Esophagus squamous epithelium (tissue), 5 donors: ENCODE data around the gene NTPCR. TPM values are rescaled to one million over a fixed set of nuclear protein-coding genes. Genes with fewer than 3 reads are reported as not detected.

Source experiments
- DNase-seq: peaks from one replicate; lab custom pipeline; 2025; lab: John Stamatoyannopoulos, UW
- H3K27ac ChIP-seq, 4 donors: fragments of 200-600 bp; sonication (generic); one replicate each; pipeline ENCODE4 v1.5.1; 2016 to 2019; ENCODE audit warnings: mild to moderate bottlenecking in 1 of 4
- H3K27me3 ChIP-seq, 4 donors: fragments of 200-600 bp; sonication (generic); 1 replicate in 3 of 4; 2 replicates in 1 of 4; pipeline versions ENCODE4 v1.5.1 to v1.6.0; 2017 to 2021; ENCODE audit warnings: antibody characterized with exemption in 1 of 4
- H3K36me3 ChIP-seq, 3 donors: fragments of 200-600 bp; sonication (generic); one replicate each; pipeline ENCODE4 v1.5.1; 2016 to 2019
- H3K4me1 ChIP-seq, 3 donors: fragments of 200-600 bp; sonication (generic); one replicate each; pipeline ENCODE4 v1.5.1; 2017 to 2019
- H3K4me3 ChIP-seq, 4 donors: fragments of 200-600 bp; sonication (generic); 1 replicate in 3 of 4; 2 replicates in 1 of 4; pipeline ENCODE4 v1.5.1; 2016 to 2019; ENCODE audit warnings: mild to moderate bottlenecking in 2 of 4, moderate library complexity in 1 of 4
- H3K9me3 ChIP-seq, 3 donors: fragments of 200-600 bp; sonication (generic); one replicate each; pipeline ENCODE4 v1.5.1; 2016 to 2019
- POLR2A ChIP-seq, 4 donors: fragments of 450-650 bp; IDR thresholded peaks; one replicate each; pipeline ENCODE4 v1.6.1; 2017; ENCODE audit warnings: antibody characterized with exemption in 4 of 4, mild to moderate bottlenecking in 4 of 4, moderate library complexity in 3 of 4
- WGBS, 2 donors: methylation state at CpG; one replicate each; pipeline ENCODE4 v1.1.5; 2018; 5-methylcytosine and 5-hydroxymethylcytosine counted together
- intact Hi-C: fragments of 100-400 bp; cut with DNase I; formaldehyde crosslinking; loops from one replicate; pipeline ENCODE4 v1.15.0; 2022
- total RNA-seq, 4 donors: library from RNA; depleted of rRNA; stranded (reverse); fragments of >200 nt; gene quantifications; one replicate each; pipeline ENCODE4 v1.1.0, GENCODE V29; 2016
- TF ChIP-seq, protein P1 (sequence below), 6 experiments: fragments of 450-650 bp in 4 of 6; fragments of 200-600 bp in 2 of 6; sonication (generic) in 2 of 6; IDR thresholded peaks; one replicate each; pipeline ENCODE4 v1.5.1; 2016 to 2019; ENCODE audit warnings: antibody characterized with exemption in 6 of 6, mild to moderate bottlenecking in 4 of 6, moderate library complexity in 4 of 6
- donor health status: DM: yes; HTN: yes; CAD: no.

NTPCR gene
- total RNA-seq, 4 donors from 2014 or later, result 19.9 to 35.8 (median 23.4) TPM

DNA sequence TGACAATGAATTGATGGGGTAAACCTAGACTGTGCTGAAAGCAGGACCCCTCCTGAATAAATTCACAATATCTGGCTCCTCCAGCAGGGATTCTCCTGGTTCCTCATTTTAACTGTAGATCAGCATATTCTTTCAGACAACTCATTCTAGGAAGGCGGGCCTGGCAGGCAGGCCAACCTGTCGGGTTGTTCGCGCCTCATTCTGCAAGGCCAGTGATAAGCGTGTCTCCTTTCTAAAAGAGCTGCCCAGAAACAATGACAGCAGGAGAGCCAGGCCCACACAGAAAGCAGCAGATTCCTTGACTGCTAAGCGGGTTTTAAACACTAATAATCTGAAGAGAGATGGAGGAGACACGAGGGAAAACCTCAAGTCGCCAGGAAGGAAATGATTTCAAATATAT is 70.0 kb downstream of the NTPCR start:
- TF ChIP-seq, protein P1, sequence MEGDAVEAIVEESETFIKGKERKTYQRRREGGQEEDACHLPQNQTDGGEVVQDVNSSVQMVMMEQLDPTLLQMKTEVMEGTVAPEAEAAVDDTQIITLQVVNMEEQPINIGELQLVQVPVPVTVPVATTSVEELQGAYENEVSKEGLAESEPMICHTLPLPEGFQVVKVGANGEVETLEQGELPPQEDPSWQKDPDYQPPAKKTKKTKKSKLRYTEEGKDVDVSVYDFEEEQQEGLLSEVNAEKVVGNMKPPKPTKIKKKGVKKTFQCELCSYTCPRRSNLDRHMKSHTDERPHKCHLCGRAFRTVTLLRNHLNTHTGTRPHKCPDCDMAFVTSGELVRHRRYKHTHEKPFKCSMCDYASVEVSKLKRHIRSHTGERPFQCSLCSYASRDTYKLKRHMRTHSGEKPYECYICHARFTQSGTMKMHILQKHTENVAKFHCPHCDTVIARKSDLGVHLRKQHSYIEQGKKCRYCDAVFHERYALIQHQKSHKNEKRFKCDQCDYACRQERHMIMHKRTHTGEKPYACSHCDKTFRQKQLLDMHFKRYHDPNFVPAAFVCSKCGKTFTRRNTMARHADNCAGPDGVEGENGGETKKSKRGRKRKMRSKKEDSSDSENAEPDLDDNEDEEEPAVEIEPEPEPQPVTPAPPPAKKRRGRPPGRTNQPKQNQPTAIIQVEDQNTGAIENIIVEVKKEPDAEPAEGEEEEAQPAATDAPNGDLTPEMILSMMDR (IDR thresholded peaks at IDR 0.05), result no peak
- no peak for TF ChIP-seq POLR2A (IDR thresholded peaks at IDR 0.05)
- intact Hi-C loops, result no loop called here
- DNase-seq, result no peak
- H3K36me3 ChIP-seq, result no peaks in the 10 kb centered on the region
- peaks cover 0 to 12% (median 3%) of the 10 kb centered on the region in 3 donors for H3K4me1 ChIP-seq
- no peak overlapping the region for H3K4me3 ChIP-seq
- no peak overlapping the region for H3K27ac ChIP-seq
- WGBS, 2 donors, result 58 to 61% methylated on average over 3 to 8 of the region's 8 CpGs
- no peaks in the 10 kb centered on the region for H3K9me3 ChIP-seq
- no peaks in the 10 kb centered on the region for H3K27me3 ChIP-seq

DNA sequence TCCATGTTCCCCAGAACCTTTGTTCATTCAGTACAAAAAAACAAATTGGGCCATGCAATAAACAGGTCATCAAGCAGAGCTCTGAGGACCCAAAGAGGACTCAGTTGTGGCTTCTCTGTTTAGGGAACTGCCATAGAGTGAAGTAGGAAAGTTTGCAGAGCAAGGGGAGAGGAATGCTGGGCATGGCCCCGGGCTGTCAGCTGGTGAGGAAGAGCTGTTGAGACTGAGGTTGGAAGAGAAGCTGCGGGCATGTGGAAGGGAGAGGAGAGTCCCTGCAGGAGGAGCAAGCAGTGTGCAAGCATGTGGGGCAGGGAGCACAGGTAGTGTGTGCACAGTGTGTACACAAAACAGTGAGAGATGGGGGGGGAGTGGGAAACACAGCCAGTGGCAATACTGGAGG is 71.8 kb downstream of the NTPCR start:
- Histone ChIP-seq H3K27me3 (no peaks in the 10 kb centered on the region), H3K9me3 (no peaks in the 10 kb centered on the region), H3K36me3 (no peaks in the 10 kb centered on the region), H3K27ac (no peak overlapping the region), H3K4me3 (no peak overlapping the region), H3K4me1 (peaks cover 0 to 20% (median 3%) of the 10 kb centered on the region in 3 donors)
- no peak for TF ChIP-seq POLR2A (IDR thresholded peaks at IDR 0.05)
- TF ChIP-seq, protein P1 (IDR thresholded peaks at IDR 0.05), result no peak
- 94 to 97% methylated on average over 2 of the region's 2 CpGs for WGBS, 2 donors
- no peak for DNase-seq
- intact Hi-C loops, result no loop called here

DNA sequence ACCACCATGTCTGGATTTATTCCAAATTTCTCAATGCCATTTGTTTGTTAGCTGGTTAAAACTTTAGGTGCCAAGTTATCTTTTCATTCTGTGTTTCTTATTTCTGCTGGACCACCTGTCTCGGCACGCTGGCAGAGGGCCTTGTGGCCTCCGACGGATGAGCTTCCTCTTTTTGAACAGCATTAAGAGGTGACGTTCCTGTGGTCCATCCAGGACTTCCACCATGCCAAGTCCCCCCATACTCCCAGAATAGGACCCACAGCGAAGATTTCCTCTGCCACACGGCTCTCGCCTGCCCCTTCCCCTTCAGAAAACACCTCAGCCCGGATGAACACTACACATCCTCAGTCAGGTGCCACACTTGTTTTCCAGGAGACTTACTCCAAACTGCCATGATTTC is 73.8 kb downstream of the NTPCR start:
- peaks cover 0 to 20% (median 3%) of the 10 kb centered on the region in 3 donors for H3K4me1 ChIP-seq

DNA sequence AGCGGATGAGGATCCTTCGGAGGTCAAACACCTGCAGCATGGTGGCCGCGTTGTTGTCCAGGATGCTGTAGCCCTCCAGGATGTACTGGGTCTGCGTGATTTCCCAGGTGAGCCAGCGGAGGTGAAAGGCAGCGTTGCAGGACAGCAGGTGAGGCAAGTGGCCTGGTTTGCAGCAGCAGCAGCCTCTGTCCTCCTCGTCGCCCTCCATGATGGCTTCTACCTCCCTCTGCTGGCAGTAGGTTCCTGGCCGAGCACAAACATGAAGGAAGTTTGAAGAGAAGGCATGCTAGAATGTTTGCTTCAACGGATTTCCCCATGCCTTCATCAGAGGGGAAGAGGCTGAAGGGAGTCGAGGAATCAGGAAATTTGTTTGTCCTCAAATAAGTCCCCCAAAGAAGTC is 74.7 kb downstream of the NTPCR start:
- no peak overlapping the region for H3K4me3 ChIP-seq

More for the DNA sequence above, 73.8 kb downstream of the NTPCR start:
- intact Hi-C loops, result no loop called here
- Histone ChIP-seq H3K4me3 (no peak overlapping the region), H3K27ac (no peak overlapping the region), H3K27me3 (no peaks in the 10 kb centered on the region), H3K9me3 (no peaks in the 10 kb centered on the region), H3K36me3 (no peaks in the 10 kb centered on the region)
- WGBS, 2 donors, result 89 to 93% methylated on average over 9 of the region's 9 CpGs
- TF ChIP-seq, protein P1 (IDR thresholded peaks at IDR 0.05), result no peak
- no peak for TF ChIP-seq POLR2A (IDR thresholded peaks at IDR 0.05)
- no peak for DNase-seq

DNA sequence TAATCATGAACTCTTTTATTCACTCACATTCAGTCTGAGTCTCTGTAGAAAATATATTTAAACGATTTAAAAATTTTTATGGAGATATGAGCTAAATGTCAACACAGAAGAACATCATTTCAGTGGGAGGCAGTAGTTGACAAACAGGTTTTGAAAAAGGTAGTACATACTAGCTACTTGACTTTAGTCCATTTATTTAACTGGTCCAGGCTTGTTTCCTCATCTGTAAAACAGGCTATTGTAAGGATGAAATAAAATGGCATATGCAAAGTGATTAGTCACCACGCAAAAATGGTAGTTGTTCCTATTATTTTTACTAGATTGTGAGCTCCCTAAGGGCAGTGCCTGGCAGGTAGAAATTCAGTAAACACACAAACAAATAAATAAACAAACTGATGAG is 75.2 kb downstream of the NTPCR start:
- H3K4me3 ChIP-seq, result no peak overlapping the region
- 33 to 40% methylated on average over 2 of the region's 2 CpGs for WGBS, 2 donors
- H3K4me1 ChIP-seq, result peaks cover 0 to 20% (median 3%) of the 10 kb centered on the region in 3 donors
- no peak for DNase-seq
- H3K27ac ChIP-seq, result peak overlapping the region in 3 of 4 donors; percentile 46 to 61 (median 56)
- no peak for TF ChIP-seq POLR2A (IDR thresholded peaks at IDR 0.05)
- TF ChIP-seq, protein P1 (IDR thresholded peaks at IDR 0.05), result no peak
- no peaks in the 10 kb centered on the region for H3K36me3 ChIP-seq
- no peaks in the 10 kb centered on the region for H3K27me3 ChIP-seq
- intact Hi-C loops, result no loop called here
- no peaks in the 10 kb centered on the region for H3K9me3 ChIP-seq

More for the DNA sequence above, 74.7 kb downstream of the NTPCR start:
- DNase-seq, result no peak
- WGBS, 2 donors, result 56 to 74% methylated on average over 11 to 12 of the region's 12 CpGs
- no peaks in the 10 kb centered on the region for H3K9me3 ChIP-seq
- H3K4me1 ChIP-seq, result peaks cover 0 to 20% (median 3%) of the 10 kb centered on the region in 3 donors
- H3K27ac ChIP-seq, result peak overlapping the region in 3 of 4 donors; percentile 12 to 61 (median 56)
- no peaks in the 10 kb centered on the region for H3K36me3 ChIP-seq
- intact Hi-C loops, result no loop called here
- no peaks in the 10 kb centered on the region for H3K27me3 ChIP-seq
- TF ChIP-seq, protein P1 (IDR thresholded peaks at IDR 0.05), result peak in 4 of 6 experiments; percentile 36 to 62 (median 46)
- no peak for TF ChIP-seq POLR2A (IDR thresholded peaks at IDR 0.05)
